HepG2 (cell line): Measurements from ENCODE around the gene SLC41A1. TPM values are rescaled to one million over a fixed set of nuclear protein-coding genes. Genes with fewer than 3 reads are reported as not detected.
A peak's percentile ranks its signal among the peaks of the same experiment; 100 is the strongest.

Experiments used
- CBX5 ChIP-seq: sonication (generic); formaldehyde crosslinking; IDR thresholded peaks from 2 replicates; pipeline ENCODE4 v1.4.0; 2020; ENCODE audit warnings: missing genetic modification reagents, borderline replicate concordance
- CENPT ChIP-seq: sonication (generic); formaldehyde crosslinking; IDR thresholded peaks from 2 replicates; pipeline ENCODE4 v1.8.0; 2022; ENCODE audit warnings: low read depth, mild to moderate bottlenecking, moderate library complexity, missing genetic modification reagents
- CHD2 ChIP-seq: IDR thresholded peaks from 2 replicates; pipeline ENCODE4 v1.6.1; 2011; ENCODE audit warnings: low read depth, low read length, improper control_type of control experiment
- HMGXB3 ChIP-seq: sonication (generic); formaldehyde crosslinking; IDR thresholded peaks from 2 replicates; pipeline ENCODE4 v1.4.0; 2020; ENCODE audit warnings: missing genetic modification reagents, borderline replicate concordance
- IRF9 ChIP-seq: sonication (generic); formaldehyde crosslinking; IDR thresholded peaks from 2 replicates; pipeline ENCODE4 v1.8.0; 2022; ENCODE audit warnings: missing genetic modification reagents, mild to moderate bottlenecking, borderline replicate concordance
- KLF11 ChIP-seq: IDR thresholded peaks from 2 replicates; pipeline ENCODE4 v1.6.1; 2016; ENCODE audit warnings: missing compliant biosample characterization
- KLF16 ChIP-seq, 2 experiments: sonication (generic) in 1 of 2; formaldehyde crosslinking in 1 of 2; IDR thresholded peaks; 2 replicates each; pipeline versions ENCODE4 v1.6.1 to v1.8.0; 2016 to 2023; ENCODE audit warnings: missing genetic modification reagents in 2 of 2, missing compliant biosample characterization in 1 of 2
- MAX ChIP-seq: IDR thresholded peaks from 2 replicates; pipeline ENCODE4 v1.6.1; 2012; ENCODE audit warnings: inconsistent platforms
- RCOR2 ChIP-seq: IDR thresholded peaks from 2 replicates; pipeline ENCODE4 v1.6.1; 2016; ENCODE audit warnings: missing biosample characterization, missing genetic modification reagents
- TOPORS ChIP-seq: sonication (generic); formaldehyde crosslinking; IDR thresholded peaks from 2 replicates; pipeline ENCODE4 v1.8.0; 2023; ENCODE audit warnings: mild to moderate bottlenecking, missing genetic modification reagents
- ZNF280D ChIP-seq: sonication (generic); formaldehyde crosslinking; IDR thresholded peaks from 2 replicates; pipeline ENCODE4 v1.5.1; 2020; ENCODE audit warnings: mild to moderate bottlenecking, missing genetic modification reagents
- ZNF296 ChIP-seq: sonication (generic); formaldehyde crosslinking; conservative IDR thresholded peaks from 2 replicates; pipeline ENCODE4 v1.5.0; 2020; ENCODE audit warnings: mild to moderate bottlenecking, missing genetic modification reagents
- ZNF704 ChIP-seq: sonication (generic); formaldehyde crosslinking; IDR thresholded peaks from 2 replicates; pipeline ENCODE4 v1.8.1; 2023; ENCODE audit warnings: mild to moderate bottlenecking, inconsistent platforms, moderate library complexity, missing genetic modification reagents, borderline replicate concordance
- polyA plus RNA-seq, 8 experiments: library from polyadenylated mRNA; depleted of rRNA in 3 of 8; stranded (reverse) in 7 of 8; unstranded in 1 of 8; fragments of >200 nt; fragmentation: Illumina TruSeq in 4 of 8; extraction: Trizol in 4 of 8; gene quantifications; 2 replicates each; pipeline versions ENCODE4 v1.2.1 to v1.2.3, GENCODE V29; 2011 to 2016; ENCODE audit warnings: low read depth in 4 of 8, missing spikeins in 1 of 8, mixed read lengths in 1 of 8; ENCODE audit not compliant: insufficient read depth in 1 of 8
- total RNA-seq, 5 experiments: library from RNA; depleted of rRNA; stranded (reverse); fragments of >200 nt; fragmentation: Illumina TruSeq; extraction: Trizol; gene quantifications; 2 replicates each; pipeline ENCODE4 v1.2.3, GENCODE V29; 2016; ENCODE audit warnings: low read depth in 1 of 5

SLC41A1 gene
- total and polyA plus RNA-seq, 2 of the 13 experiments (the other 11 are each of a cell fraction or from before 2014, with no cell fraction given), result 2.2 to 4.6 TPM

- TF ChIP-seq IRF9 (CRISPR knock-in tag), result peak; percentile 67; the same call in 1 of the 2 replicates
- peak; percentile 74; the same call in 1 of the 2 replicates for TF ChIP-seq HMGXB3 (CRISPR knock-in tag)
- peak; percentile 75; the same call in 1 of the 2 replicates for TF ChIP-seq KLF11 (CRISPR knock-in tag)
- no peak for TF ChIP-seq CENPT (CRISPR knock-in tag)
- TF ChIP-seq RCOR2 (CRISPR knock-in tag), result 0 out of 2 replicates have a peak, but pooled peaks have one; percentile 23
- peak; percentile 68; the same call in 1 of the 2 replicates for TF ChIP-seq TOPORS (CRISPR knock-in tag)
- TF ChIP-seq CHD2, result no peak; the same call in 1 of the 2 replicates
- no peak for TF ChIP-seq ZNF704 (CRISPR knock-in tag)
- TF ChIP-seq KLF16 (CRISPR knock-in tag; IDR thresholded peaks at IDR 0.05), result peak in 1 of 2 experiments; percentile 85; a peak in 1 of 4 replicates
- no peak for TF ChIP-seq ZNF280D (CRISPR knock-in tag)
- TF ChIP-seq MAX, result peak; percentile 65; the same call in 1 of the 2 replicates
- TF ChIP-seq ZNF296 (CRISPR knock-in tag), result no peak
- TF ChIP-seq CBX5, result peak; percentile 50; the same call in 1 of the 2 replicates
Measured at GRCh38 chr1:205749234-205750137, 63.5 kb downstream of the SLC41A1 start (continued).
